GM20000 (cell line): Measurements from ENCODE around the gene PPIG.
"Not testable (repeated sequence)": the region's sequence is repeated elsewhere in the genome, so short reads cannot be mapped to it uniquely, and the experiment has no call there.

Experiments
- DNase-seq: peaks from one replicate; pipeline ENCODE4 v3.0.0; 2012; ENCODE audit warnings: low spot score
- CTCF ChIP-seq: IDR thresholded peaks from 2 replicates; pipeline ENCODE4 v1.5.1; 2012; ENCODE audit warnings: mild to moderate bottlenecking, control low read depth; ENCODE audit errors: extremely low read depth, missing control alignments

The PPIG gene

GRCh38 chr2:169609264-169609663, 25.1 kb downstream of the PPIG start:
- no peak for DNase-seq
- no peak for TF ChIP-seq CTCF

- no peak for DNase-seq
- TF ChIP-seq CTCF: no peak
Observed at GRCh38 chr2:169613876-169614275, 29.7 kb downstream of the PPIG start.

- not testable (repeated sequence) for DNase-seq
Observed at GRCh38 chr2:169615982-169616381, 31.8 kb downstream of the PPIG start.

- DNase-seq: no peak
- TF ChIP-seq CTCF: no peak
Observed at GRCh38 chr2:169619946-169620345, 35.8 kb downstream of the PPIG start.

GRCh38 chr2:169620509-169620908, 36.4 kb downstream of the PPIG start:
- no peak for DNase-seq

GRCh38 chr2:169623235-169623634, 39.1 kb downstream of the PPIG start:
- no peak for TF ChIP-seq CTCF

More at GRCh38 chr2:169620509-169620908, 36.4 kb downstream of the PPIG start:
- no peak for TF ChIP-seq CTCF

GRCh38 chr2:169625781-169626180, 41.6 kb downstream of the PPIG start:
- DNase-seq: no peak
- TF ChIP-seq CTCF: no peak

More at GRCh38 chr2:169623235-169623634, 39.1 kb downstream of the PPIG start:
- DNase-seq: no peak

GRCh38 chr2:169636440-169637097, 52.4 kb downstream of the PPIG start:
- DNase-seq: no peak
- TF ChIP-seq CTCF: no peak
